GM18505 (cell line): ENCODE results near the gene FAM221A.
"Not testable (repeated sequence)": the region's sequence is repeated elsewhere in the genome, so short reads cannot be mapped to it uniquely, and the experiment has no call there.

Experiments used
- ATAC-seq: cut with Tn5 transposase; IDR thresholded peaks from one replicate; pipeline ENCODE4 v1.9.1; 2021; ENCODE audit not compliant: unreplicated experiment
- POLR2A ChIP-seq: IDR thresholded peaks from 4 replicates; pipeline ENCODE4 v1.6.1; 2011; ENCODE audit warnings: borderline replicate concordance; ENCODE audit not compliant: insufficient read depth, insufficient read length; ENCODE audit errors: extremely low read depth

Gene FAM221A

GRCh38 chr7:23714579-23714978 is 34.6 kb downstream of the FAM221A start:
- no peak for TF ChIP-seq POLR2A
- ATAC-seq: no peak

GRCh38 chr7:23715099-23715498 is 35.1 kb downstream of the FAM221A start:
- ATAC-seq: no peak
- TF ChIP-seq POLR2A: no peak

GRCh38 chr7:23717788-23718187 is 37.8 kb downstream of the FAM221A start:
- no peak for ATAC-seq

GRCh38 chr7:23721456-23721855 is 41.5 kb downstream of the FAM221A start:
- no peak for TF ChIP-seq POLR2A
- no peak for ATAC-seq

More at GRCh38 chr7:23717788-23718187, 37.8 kb downstream of the FAM221A start:
- no peak for TF ChIP-seq POLR2A

- ATAC-seq: not testable (repeated sequence)
These were observed 42.7 kb downstream of the FAM221A start for GRCh38 chr7:23722587-23723216.

GRCh38 chr7:23724113-23724512 is 44.1 kb downstream of the FAM221A start:
- not testable (repeated sequence) for ATAC-seq

- ATAC-seq: no peak
- no peak for TF ChIP-seq POLR2A
These were observed 62.1 kb downstream of the FAM221A start for GRCh38 chr7:23742051-23742450.

GRCh38 chr7:23743226-23743625 is 63.2 kb downstream of the FAM221A start:
- ATAC-seq: no peak
- TF ChIP-seq POLR2A: no peak

- ATAC-seq: no peak
- no peak for TF ChIP-seq POLR2A
These were observed 66.6 kb downstream of the FAM221A start for GRCh38 chr7:23746629-23747028.

- ATAC-seq: no peak
- no peak for TF ChIP-seq POLR2A
These were observed 71.9 kb downstream of the FAM221A start for GRCh38 chr7:23751852-23752251.
